ENCODE results near the gene GNA12. TPM values are rescaled to one million over a fixed set of nuclear protein-coding genes. Genes with fewer than 3 reads are reported as not detected.

Gene GNA12
- total RNA-seq, 4 donors from 2014 or later: 26.3 to 54.8 (median 36.9) TPM

DNA sequence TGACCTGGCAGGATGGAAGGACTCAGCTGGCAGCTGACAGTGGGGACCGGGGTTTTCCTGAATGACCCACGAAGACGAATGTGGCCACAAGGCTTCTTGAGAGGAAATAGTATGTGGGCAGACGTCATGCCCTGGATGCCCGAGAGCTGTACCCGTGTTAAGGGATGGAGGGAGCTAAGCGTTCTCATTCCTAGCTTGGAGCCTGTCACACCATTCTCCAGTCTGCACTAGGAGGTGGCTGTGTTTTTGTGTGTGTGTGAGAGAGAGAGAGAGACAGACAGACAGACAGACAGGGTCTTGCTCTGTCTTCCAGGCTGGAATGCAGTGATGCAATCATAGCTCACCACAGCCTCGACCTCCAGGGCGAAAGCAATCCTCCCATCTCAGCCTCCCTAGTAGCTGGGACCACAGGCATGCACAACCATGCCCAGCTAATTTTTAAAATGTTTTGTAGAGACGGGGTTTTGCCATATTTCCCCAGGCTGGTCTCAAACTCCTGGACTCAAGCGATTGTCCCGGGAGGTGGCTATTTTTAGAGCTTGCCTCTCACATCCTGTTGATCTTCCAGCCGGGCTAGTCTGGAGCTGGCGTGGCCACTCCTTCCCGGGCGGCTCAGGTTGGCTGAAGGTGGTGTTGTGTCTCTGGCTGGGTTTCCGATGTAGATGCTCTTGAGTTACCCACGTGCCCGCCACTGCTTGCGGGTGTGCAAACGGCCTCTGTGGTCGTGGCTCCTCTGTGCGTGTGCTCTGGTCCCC, 154.0 kb downstream of the GNA12 start:
- no peak for ATAC-seq (ENCODE audit: low FRiP score)
- TF ChIP-seq, protein P1, sequence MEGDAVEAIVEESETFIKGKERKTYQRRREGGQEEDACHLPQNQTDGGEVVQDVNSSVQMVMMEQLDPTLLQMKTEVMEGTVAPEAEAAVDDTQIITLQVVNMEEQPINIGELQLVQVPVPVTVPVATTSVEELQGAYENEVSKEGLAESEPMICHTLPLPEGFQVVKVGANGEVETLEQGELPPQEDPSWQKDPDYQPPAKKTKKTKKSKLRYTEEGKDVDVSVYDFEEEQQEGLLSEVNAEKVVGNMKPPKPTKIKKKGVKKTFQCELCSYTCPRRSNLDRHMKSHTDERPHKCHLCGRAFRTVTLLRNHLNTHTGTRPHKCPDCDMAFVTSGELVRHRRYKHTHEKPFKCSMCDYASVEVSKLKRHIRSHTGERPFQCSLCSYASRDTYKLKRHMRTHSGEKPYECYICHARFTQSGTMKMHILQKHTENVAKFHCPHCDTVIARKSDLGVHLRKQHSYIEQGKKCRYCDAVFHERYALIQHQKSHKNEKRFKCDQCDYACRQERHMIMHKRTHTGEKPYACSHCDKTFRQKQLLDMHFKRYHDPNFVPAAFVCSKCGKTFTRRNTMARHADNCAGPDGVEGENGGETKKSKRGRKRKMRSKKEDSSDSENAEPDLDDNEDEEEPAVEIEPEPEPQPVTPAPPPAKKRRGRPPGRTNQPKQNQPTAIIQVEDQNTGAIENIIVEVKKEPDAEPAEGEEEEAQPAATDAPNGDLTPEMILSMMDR (IDR thresholded peaks at IDR 0.05): no peak
- DNase-seq (ENCODE audit: low spot score): no peak

DNA sequence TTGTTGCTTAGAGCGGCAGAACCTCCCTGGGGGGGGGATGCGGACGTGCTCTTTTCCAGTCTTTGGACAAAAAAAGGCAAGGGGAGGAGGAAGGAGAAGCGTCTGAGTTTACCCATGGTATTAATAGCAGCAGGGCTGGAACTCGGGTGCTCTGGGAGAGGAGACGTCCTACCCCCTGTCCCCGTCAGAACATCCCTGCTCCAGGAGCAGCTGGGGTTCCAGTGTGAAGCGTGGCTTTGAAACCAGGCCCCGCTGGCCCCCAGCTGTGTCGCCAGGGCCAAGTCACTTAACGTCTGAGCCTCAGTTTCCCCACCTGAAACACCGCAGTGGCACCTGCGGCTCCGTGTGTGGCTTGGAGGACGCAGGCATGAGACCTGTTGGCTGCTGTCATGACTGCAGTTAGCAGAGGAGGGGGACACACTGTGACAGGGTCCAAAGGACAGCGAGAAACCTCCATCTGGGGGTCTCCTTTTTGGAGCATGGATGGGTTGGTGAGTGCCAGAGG, 154.7 kb downstream of the GNA12 start:
- no peak for ATAC-seq (ENCODE audit: low FRiP score)
- no peak for DNase-seq (ENCODE audit: low spot score)
- TF ChIP-seq, protein P1 (IDR thresholded peaks at IDR 0.05): no peak

DNA sequence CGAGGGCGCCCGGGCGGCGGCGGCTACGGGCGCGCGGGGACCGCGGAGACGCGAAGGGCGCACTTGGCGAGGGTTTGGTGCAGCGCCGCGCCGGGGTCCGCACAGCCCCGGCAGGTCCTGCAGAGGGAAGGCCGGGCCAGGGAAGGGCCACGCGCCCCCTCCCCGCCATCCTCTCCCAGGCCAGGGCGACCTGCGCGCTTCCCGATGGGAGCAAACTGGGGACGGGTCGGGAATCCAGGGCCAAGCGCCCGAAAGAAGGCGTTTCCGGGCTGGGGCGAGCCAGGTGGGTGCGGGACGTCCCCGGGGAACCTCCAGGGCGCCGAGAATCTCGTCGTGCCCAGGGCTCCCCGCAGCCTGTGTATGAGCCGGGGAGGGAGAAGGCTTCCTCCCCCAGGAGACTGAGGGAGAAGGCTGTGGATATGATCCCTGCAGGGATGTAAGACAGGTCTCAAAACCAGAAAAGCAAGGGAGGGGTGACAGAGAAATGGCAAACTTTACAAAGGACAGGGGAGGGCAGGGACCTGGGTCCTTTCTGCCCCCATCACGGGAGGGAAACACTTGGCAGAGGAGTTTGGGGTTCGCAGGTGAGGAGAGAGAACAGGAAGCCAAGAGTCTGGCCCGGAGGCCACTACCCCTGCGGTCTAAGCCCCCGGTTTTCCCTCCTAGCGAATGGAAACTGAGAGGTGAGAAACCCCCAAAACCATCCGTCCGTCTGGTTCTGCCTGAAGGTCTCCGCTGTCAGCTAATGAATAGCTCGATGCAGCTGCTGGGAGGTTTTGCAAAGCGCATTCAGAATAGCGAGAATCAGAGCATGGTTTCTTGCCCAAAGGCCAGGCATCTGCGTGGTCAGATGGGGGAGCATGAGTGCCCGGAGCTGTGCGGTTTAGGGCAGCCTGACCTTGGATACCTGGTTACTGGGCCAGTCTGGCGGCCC, 155.4 kb downstream of the GNA12 start:
- DNase-seq (ENCODE audit: low spot score) (no peak), ATAC-seq (ENCODE audit: low FRiP score) (no peak)
- TF ChIP-seq, protein P1 (IDR thresholded peaks at IDR 0.05): no peak

DNA sequence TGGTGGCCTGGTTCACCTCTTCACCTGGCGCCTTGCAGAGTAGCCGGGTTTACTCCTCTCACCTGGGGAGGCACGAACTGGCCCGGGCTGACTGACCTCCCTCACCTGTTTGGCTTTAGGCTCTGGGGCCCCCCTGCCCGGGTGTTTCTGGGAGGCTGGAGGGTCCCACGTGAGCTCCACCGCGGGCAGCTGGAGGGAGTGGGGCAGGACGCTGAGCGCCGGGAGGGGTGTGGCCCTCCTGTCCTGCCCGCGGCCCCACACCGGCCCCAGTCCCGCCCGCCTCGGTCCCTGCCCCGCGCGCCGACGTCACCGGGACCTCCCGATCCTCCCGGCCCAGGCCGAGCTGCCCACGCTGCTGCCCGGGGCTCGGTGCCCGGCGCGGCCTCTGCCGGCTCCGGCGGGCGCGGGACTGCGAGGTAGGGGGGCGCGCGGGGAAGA, 156.2 kb downstream of the GNA12 start, which contains the start of gene AMZ1:
Gene AMZ1 (plus strand): TSS at position 322 of the 438 bp plus-strand sequence. CDS start 12,250 bp downstream, outside the sequence.
- no peak for DNase-seq (ENCODE audit: low spot score)
- ATAC-seq (ENCODE audit: low FRiP score): peak; percentile 34
- TF ChIP-seq, protein P1 (IDR thresholded peaks at IDR 0.05): no peak

DNA sequence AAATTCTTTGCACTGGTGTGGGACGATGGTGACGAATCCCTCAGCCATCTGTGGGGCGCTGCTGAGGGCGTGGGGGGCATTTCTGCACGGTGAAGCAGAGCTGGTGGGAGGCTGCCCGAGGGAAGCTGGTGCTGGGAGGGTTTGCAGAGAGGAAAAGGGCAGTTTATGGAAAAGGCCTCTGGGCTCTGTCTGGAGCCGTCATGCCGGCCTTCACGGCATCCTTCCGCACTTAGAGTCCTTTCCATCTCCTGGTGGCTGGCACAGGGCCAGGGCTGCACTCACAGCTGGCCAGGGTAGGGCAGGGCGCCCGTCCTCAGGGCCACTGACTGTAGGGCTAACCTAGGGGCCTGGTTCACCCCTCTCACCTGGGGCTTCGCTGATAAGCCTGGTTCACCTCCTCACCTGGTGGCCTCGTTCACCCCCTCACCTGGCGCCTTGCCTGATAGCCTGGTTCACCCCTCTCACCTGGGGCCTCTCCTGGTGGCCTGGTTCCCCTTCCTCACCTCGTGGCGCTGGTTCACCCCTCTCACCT, 156.7 kb downstream of the GNA12 start:
- DNase-seq (ENCODE audit: low spot score) (no peak), ATAC-seq (ENCODE audit: low FRiP score) (no peak)
- TF ChIP-seq, protein P1 (IDR thresholded peaks at IDR 0.05): no peak

DNA sequence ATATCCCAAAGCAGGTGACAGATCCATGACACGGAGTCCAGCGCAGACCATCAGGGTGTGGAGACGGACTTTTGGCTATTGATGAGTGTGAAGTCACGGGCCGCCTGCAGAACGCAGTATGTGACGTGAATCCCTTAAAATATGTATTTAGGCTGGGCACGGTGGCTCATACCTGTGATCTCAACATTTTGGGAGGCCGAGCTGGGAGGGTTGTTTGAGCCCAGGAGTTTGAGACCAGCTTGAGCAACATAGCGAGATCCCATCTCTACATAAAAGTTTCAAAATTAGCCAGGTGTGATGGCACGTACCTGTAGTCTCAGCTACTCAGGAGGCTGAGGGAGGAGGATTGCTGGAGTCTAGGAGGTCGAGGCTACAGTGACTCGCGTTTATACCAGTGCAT, 158.0 kb downstream of the GNA12 start:
- no peak for ATAC-seq (ENCODE audit: low FRiP score)
- no peak for DNase-seq (ENCODE audit: low spot score)
- TF ChIP-seq, protein P1 (IDR thresholded peaks at IDR 0.05): no peak
